ENCODE measurements around the gene MTLN.
"Not testable (repeated sequence)": the region's sequence is repeated elsewhere in the genome, so short reads cannot be mapped to it uniquely, and the experiment has no call there.

MTLN gene

DNA sequence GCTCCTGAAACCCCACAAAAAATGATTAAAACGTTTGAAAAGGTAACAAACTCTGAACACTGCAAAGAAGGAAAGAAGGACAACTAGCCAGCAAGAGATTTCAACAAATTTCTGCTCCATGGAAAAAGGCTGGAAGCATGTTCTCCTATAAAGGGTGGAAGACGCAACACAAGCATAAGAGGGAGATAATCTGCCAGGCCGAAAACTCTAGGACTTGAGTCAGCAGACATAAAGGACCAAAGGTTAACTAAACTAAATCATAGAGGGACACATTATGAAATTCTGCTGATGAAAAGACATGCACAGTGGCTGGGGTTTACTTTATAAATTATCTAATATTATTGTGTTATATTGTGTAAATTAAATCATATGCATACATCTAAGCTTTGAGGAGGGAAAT lies 14.3 kb downstream of the MTLN start:
- no peak for DNase-seq

DNA sequence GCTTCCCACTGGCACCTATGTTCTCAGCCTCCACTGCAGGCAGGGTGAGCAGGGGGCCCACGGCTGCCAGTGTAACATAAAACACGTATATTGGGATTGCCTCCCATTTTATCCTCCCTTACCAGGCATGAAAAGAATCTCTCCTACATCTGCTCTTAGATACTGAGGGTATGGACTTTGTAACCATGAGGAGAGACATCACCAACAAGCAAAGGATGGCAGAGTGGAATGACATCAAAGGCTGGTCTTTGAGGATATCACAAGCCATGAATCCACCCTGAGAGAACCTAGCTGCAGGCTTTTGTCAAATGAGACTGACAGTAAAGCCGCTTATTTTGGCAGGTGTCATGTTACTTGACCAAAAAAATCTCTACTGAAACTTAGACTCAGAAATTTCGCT lies 14.9 kb downstream of the MTLN start:
- DNase-seq: no peak

DNA sequence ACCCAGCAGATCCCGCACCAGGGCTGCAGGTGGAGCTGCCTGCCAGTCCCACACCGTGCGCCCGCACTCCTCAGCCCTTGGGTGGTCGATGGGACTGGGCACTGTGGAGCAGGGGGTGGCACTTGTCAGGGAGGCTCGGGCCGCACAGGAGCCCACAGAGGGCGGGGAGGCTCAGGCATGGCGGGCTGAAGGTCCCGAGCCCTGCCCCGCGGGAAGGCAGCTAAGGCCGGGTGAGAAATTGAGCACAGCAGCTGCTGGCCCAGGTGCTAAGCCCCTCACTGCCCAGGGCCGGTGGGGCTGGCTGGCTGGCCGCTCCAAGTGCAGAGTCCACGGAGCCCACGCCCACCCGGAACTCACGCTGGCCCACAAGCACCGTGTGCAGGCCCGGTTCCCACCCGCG lies 22.2 kb downstream of the MTLN start:
- not testable (repeated sequence) for DNase-seq

DNA sequence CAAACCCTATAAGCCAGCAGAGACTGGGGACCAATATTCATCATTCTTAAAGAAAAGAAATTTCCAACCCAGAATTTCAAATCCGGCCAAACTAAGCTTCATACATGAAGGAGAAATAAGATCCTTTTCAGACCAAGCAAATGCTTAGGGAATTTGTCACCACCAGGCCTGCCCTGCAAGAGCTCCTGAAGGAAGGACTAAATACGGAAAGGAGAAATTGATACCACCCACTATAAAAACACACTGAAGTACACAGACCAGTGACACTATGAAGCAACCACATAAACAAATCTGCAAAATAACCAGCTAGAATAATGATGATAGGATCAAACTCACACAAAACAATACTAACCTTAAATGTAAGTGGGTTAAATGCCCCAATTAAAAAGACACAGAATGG lies 29.9 kb downstream of the MTLN start:
- no peak for DNase-seq

DNA sequence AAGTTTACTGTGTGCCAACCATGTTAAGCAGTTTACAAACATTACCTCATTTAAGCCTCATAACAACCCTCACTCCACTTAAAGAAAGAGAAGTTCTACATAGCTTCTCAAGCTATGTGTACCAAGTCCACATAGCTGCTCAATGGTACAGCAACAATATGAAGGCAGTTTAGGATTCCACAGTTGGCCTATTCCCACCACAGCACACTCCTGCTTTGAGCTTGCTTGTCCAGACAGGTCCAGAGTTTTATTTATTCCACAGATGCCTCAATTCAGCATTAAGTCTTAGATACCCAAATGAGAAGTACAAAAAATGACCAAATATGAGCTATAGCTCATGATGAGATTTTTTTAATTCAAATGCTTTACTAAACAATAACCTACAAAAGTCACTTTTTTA lies 32.3 kb downstream of the MTLN start:
- no peak for DNase-seq

DNA sequence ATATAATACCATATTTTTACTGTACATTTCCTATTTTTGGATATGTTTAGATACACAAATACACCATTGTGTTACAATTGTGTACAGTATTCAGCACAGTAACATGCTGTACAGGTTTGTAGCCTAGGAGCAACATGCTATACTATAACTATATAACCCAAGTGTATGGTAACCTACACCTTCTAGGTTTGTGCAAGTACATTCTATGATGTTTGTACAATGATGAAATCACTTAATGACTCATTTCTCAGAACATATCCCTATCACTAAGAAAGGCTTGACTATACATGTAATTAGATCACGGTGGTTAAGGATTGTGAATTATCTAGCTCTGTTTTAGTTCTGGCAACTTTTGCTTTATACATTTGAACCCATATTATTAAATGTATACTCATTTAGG lies 38.8 kb downstream of the MTLN start:
- no peak for DNase-seq

DNA sequence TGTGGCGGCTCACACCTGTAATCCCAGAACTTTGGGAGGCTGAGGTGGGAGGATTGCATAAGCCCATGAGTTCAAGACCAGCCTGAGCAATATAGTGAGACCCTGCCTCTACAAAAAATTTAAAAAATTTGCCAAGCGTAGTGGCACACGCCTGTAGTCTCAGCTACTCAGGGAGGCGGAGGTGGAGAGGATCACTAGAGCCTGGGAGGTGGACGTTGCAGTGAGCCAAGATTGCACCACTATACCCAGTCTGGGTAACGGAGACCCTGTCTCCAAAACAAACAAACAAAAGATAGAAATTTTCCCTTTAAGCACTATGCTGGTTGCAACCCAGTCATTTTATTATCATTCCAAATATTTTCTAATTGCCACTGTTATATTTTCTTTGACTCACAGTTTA lies 39.8 kb downstream of the MTLN start:
- no peak for DNase-seq

DNA sequence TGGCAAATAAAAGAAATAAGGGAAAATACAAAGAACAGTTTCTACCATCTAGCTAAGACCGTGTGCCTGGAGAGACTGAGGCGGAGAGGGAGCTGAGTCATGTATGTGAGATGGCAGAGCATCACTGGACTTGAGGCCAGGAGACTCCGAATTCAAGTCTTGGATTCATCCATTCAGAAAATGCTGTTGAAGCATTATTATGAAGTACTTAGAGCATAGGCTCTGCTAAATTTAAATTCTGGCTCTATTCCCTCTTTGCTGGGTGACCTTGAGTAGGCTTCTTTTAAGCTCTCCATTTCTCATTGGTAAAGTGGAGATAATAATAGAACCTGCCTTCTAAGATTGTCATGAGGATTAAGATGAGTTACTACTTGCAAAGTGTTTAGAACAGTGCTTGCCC lies 42.2 kb downstream of the MTLN start:
- DNase-seq: no peak

DNA sequence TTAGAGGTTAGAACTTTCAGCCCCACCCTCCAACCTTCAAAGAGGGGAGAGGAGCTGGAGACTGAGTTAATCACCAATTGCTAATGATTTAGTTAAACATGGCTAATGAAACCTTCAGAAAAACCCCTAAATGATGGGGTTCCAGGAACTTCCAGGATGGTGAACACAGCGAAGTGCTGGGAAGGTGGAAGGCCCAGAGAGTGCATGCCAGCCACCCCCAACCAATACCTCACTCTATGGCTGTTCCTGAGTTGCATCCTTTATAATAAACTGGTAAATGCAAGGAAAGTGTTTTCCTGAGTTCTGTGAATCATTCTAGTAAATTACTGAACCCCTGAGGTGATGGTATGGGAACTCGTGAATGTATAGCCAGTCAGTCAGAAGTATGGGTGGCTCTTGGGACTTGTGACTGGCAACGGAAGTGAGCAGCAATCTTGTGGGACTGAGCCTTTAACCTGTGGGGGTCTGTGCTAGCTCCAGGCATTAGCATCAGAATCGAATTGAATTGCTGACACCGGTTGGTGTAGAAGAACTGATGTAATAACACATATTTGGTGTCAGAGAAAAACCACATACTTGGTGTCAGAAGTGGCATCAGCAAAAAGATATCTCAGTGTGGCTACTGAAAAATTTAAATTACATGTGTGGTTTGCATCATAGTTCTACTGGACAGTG lies 44.9 kb downstream of the MTLN start:
- no peak for DNase-seq

DNA sequence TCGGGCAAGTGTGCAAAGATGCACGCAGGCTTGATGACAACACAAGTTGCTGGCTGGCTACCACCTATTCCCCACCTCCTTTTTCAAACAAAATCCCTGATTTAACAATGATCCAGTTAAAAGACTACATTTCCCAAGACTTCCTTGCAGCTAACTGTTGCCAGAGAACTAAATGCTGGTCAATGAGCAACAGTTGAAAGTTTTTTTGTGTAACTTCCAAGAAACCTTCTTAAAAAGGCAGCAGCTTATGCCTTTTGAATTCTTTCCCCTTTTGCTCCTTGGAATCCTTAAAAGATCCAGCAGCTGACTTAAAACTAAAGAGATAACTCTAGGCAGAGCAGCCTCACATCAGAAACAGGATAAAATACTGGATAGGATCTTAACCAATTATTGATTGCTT lies 46.1 kb downstream of the MTLN start:
- no peak for DNase-seq
